Erythroblast (primary cell): Measurements from ENCODE around the gene BCAN.
A peak's percentile ranks its signal among the peaks of the same experiment; 100 is the strongest.

Experiments
- DNase-seq, 2 experiments: peaks; one replicate each; lab custom pipeline; 2025; lab: John Stamatoyannopoulos, UW
- GATA1 ChIP-seq: IDR thresholded peaks from 2 replicates; pipeline ENCODE4 v1.6.1; 2011; ENCODE audit warnings: low read depth, mild to moderate bottlenecking, control low read depth, low read length, moderate library complexity
- POLR2A ChIP-seq: IDR thresholded peaks from 2 replicates; pipeline ENCODE4 v1.6.1; 2011; ENCODE audit warnings: mild to moderate bottlenecking, low read length

Gene BCAN

DNA sequence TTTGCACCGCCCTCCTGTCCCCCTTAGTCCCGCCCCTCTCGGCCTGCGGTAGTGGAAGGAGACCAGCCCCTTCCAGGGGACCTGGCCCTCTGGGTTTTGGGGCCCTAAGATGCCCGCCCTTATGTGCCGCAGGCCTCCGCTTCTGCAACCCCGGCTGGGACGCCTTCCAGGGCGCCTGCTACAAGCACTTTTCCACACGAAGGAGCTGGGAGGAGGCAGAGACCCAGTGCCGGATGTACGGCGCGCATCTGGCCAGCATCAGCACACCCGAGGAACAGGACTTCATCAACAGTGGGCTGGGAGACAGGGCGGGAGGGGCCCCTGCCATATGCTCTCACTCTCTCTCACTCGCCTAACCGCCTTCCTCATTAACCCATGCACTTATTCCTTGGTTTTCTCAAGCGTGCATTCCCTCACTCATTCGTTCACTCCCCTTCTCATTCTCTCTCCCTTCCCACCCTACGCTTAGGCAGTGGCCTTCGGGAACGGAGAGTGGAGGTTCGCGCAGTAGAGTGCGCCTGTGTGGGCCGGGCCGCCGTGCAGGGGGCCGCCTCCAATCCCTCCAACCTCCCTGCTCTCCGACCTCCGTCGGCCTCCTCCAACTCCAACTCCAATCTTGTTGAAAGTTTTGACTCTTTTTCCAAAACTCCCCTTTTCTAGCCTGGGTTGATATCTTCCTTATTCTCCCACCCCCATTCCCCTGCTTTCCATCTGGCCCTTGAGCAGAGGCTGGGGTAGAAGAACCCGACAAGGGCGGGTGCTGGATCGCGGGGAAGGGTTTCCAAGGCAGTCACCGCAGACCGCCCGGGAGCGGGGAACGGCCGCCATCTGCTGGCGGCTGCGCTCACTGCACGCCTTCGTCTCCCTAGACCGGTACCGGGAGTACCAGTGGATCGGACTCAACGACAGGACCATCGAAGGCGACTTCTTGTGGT lies 15.2 kb downstream of the BCAN start:
- no peak for TF ChIP-seq GATA1
- no peak for TF ChIP-seq POLR2A
- DNase-seq = peak; percentile 55 to 82

DNA sequence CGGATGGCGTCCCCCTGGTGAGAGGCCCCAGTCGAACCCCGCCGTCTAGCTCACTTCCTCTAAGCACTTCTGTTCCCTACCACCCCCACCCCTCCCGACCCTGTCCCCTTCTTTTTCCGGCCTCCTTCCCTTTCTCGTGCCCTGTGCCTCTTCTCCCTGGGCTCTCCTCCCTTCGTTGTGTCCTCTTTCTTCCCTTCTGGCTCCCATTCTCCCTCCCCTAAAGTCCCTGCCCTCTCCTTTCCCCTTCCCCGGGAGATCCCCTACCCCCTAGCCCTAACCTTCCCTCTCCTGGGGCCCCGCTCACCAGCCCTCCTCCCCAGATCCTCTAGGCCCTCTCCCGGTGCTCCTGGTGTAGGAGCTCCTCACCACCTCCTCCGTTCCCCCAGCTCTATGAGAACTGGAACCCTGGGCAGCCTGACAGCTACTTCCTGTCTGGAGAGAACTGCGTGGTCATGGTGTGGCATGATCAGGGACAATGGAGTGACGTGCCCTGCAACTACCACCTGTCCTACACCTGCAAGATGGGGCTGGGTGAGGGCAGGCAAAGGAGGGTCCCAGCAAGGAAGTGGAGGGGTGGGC lies 15.9 kb downstream of the BCAN start:
- DNase-seq = no peak

DNA sequence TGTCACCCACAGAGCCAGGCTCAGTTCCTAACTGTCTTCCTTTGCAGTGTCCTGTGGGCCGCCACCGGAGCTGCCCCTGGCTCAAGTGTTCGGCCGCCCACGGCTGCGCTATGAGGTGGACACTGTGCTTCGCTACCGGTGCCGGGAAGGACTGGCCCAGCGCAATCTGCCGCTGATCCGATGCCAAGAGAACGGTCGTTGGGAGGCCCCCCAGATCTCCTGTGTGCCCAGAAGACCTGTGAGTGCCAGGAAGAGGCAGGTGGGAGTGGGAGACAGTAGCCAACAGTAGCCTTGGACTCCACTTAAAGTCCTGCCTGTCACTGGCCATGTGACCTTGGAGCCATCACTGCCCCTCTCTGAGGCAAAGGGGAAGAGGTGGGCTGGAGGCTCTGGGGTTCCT lies 16.6 kb downstream of the BCAN start:
- DNase-seq = no peak
- no peak for TF ChIP-seq GATA1
- TF ChIP-seq POLR2A = no peak

More for the DNA sequence above, 15.9 kb downstream of the BCAN start:
- no peak for TF ChIP-seq POLR2A
- TF ChIP-seq GATA1 = no peak

DNA sequence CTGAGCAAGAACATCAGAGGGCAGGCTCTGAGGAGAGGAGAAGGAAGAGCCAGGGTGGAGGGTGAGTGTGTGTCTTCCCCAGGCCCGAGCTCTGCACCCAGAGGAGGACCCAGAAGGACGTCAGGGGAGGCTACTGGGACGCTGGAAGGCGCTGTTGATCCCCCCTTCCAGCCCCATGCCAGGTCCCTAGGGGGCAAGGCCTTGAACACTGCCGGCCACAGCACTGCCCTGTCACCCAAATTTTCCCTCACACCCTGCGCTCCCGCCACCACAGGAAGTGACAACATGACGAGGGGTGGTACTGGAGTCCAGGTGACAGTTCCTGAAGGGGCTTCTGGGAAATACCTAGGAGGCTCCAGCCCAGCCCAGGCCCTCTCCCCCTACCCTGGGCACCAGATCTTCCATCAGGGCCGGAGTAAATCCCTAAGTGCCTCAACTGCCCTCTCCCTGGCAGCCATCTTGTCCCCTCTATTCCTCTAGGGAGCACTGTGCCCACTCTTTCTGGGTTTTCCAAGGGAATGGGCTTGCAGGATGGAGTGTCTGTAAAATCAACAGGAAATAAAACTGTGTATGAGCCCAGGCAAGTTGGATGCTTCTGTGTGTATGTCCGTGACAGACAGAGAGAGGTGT lies 17.1 kb downstream of the BCAN start:
- DNase-seq = no peak
- no peak for TF ChIP-seq POLR2A
- TF ChIP-seq GATA1 = no peak

DNA sequence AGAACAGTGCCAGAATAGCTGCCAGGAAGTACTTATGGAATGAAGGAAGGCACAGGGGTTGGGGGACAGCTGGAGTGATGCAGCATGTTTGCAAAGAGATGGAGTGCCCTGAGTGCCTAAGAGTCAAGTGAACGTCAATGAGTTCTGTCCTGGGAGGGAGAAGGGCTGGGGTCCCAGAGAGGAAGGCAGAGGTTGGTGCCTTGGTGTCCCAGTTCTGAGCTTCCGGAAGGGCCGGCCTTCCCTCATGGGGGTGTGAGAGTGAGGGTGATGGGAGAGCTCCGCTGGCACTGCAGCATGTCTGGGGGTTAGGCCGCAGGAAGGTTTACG lies 17.7 kb downstream of the BCAN start:
- DNase-seq = no peak
- TF ChIP-seq GATA1 = no peak
- no peak for TF ChIP-seq POLR2A

DNA sequence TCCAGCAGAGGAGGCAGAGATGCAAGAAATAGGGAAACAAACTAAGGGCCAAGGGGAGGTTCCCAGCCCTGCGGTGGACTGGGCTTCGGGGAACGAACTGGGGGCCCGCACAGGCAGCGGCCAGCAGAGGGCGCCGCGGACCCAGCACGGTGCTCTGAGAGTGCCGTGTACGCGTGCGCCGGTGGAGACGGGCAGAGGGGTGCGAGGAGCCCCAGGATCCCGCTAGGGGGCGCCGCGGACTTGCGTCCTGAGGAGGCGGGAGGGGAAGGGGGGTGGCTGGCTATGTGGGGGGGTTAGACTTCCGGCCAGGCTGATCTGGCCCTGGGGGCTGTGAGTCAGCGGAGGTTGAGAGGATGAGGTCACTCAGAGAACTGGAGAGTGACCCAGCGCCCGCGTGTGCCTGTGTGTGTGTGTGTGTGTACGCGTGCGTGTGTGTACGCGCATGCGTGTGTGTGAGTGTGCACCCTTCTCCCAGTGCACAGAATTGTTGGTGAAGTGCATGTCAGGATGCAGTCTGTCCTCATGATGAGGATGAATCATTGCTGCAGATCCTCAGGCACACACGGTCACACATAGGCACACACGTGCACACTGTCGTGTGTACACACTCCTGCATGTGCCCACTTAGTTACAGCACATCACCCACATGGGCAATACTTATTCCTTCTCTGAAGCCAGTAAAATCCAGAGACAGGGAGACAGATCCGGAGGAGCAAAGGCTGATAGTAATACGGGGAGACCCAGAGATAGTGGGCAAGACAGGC lies 18.3 kb downstream of the BCAN start:
- TF ChIP-seq GATA1 = no peak
- TF ChIP-seq POLR2A = no peak
- DNase-seq = peak; percentile 95 to 96

DNA sequence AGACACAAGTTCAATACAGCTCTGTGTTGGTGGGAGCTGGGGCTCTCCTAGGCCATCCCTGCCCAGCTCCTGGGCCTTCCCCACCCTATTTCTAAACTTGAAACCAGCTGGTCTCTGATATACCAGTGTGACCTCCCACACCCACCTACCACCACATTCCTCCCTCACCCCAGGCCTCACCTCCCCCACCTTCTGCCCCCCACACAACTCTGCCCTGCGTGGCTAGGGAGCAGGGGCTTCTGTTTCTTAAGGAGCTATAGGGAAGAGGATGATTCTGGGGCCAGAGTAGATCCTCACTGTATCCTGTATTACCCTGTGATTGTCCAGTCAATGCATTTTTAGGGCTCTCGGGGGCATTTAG lies 18.8 kb downstream of the BCAN start:
- DNase-seq = no peak
- TF ChIP-seq POLR2A (no peak), GATA1 (no peak)

DNA sequence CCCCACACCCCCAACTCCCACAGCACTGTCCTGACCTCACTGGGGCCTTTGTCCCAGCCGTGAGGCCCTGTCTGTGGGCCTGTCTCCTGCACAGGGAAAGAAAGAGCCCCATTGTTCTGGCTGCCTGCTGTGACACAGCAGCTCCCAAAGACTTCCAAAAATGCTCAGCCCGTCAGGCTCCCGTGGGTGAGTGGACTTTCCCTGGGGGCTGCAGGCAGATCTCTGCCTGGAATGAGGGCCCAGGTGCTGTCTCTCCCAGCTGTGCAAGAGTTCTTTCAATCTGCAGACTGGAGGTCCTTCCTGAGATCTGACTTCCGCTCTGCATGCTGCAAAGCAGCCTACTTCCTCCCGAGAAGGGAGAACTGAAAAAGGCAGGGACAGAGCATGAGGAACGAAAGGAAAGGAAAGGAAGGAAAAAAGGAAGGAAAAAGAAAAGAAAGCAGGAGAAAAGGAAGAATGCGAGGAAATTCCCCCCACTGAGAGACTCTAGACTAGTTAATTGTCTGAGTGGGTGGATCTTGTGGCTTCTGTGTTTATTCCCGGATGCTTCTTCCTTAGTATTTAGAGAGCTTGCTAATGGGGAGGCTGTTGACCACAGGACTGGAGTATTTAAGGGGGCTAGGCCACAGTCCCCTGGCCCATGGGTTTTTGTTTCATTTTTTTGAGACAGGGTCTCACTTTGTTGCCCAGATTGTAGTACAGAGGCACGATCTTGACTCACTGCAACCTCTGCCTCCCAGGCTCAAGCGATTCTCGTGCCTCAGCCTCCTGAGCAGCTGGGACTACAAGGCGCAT lies 20.3 kb downstream of the BCAN start:
- TF ChIP-seq POLR2A (no peak), GATA1 (no peak)

DNA sequence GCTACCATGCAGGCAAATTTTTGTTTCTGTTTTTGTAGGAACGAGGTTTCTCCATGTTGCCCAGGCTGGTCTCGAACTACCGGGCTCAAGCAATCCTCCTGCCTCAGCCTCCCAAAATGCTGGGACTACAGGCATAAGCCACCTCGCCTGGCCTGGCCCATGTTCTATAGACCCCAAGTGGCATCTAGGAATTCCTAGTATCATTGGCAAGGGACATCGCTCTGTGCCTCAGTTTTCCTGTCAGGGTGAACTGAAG lies 20.8 kb downstream of the BCAN start:
- TF ChIP-seq POLR2A (no peak), GATA1 (no peak)
- no peak for DNase-seq

More for the DNA sequence above, 20.3 kb downstream of the BCAN start:
- DNase-seq = no peak

DNA sequence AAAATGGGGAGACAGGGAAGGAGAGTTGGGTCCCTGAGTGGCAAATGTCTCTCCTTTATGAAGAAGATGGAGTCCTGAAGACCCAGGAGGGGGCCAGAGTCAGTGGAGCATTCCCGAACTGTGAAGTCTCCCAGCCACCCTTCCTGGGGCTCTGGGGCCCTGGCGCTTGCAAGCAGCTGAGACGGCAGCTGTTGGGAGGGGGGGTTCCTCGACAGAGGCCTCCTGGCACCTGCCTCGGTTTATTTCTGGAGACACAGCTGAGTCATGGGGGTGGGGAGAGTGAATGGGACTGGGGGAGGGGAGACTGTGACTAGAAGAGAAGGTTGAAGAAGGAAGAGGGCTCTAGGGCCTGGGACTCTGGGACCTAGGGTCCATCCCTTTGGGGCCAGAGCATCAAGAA lies 21.3 kb downstream of the BCAN start:
- TF ChIP-seq GATA1 (no peak), POLR2A (no peak)
- no peak for DNase-seq

DNA sequence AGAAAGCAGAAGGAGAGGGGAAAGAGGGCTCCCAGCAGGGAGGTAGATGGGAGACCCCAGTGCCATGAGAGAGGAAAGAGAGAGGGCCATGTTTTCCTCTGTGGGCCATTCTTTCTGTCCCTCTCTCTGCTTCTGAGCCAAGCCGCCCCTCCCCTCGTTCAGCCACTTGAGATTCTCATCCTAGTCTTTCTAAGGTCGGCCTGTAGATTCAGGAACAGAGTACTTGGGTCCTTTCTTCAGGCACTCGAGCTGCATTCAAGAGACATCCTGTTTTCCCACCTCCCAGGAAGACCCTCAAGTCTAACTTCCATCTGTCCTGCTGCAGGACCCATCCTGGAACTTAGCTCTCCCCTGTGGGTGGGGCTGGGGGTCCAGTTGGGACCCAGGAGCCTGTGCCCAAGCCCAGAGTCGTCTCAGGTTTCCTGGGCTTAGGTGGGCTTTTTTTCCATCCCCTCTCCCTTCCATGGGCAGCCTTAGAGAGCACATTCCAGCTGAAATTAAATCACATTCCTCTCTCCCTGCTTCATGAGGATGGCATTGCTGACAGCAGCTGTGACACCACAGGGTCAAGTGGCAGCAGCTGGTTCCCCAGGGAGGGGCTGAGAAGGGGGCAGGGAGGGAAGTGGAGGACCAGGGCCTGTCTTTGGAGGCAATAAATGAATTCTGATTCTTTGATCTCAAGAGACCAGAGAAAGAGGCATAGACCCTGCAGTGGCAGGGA lies 22.3 kb downstream of the BCAN start:
- TF ChIP-seq POLR2A = no peak
- no peak for TF ChIP-seq GATA1
- no peak for DNase-seq

DNA sequence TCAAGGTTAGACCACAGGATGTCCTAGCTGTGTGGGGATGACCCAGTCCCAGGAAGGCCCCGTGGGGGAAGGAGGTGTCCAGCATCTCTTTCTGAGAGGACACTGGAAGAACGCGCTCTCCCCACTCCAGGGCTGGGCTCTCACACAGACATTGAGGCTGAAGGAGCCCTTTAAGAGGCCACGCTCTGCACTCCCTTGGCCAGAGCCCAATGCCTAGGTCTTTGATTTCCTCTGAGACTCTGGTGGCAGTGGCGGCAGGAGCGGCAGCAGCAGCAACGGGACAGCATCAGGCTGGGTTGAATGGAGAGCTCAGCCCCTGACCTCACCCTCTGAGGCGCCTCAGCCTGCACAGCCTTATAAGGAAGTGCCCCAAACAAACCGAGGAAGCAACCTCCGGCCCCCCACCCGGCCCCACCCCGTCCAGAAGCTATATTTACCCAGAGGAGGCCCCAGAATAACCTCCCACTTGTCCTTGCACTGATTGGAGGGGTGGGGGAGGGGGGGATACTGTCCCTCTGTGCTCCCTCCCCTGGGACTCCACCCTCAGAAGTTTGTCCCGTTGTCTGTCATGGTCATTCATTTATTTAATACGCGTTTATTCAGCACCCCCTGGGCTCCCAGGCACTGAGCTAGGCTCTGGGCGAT lies 23.0 kb downstream of the BCAN start:
- DNase-seq = no peak
- no peak for TF ChIP-seq POLR2A
- TF ChIP-seq GATA1 = no peak

DNA sequence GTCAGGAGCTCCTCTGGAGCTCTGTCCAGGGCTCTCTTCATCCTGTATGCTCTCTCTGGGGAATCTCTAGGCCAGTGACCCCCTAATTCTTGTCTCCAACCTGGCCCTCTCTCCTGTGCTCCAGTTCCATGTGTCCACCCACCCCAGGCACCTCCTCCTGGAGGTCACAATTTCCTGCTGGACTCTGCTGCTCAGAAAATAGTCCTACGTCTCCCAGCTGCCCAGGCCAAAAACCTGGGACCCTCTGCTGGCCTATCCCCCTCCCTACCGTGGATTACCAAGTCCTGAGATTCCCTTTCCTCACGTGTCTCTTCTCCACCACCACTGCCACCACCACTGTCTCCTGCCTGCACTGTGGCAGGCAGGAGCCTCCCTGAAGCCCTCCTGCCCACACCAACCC lies 23.6 kb downstream of the BCAN start:
- TF ChIP-seq POLR2A (no peak), GATA1 (no peak)
- DNase-seq = no peak
